ENCODE measurements around the gene PSMB7.

DNA sequence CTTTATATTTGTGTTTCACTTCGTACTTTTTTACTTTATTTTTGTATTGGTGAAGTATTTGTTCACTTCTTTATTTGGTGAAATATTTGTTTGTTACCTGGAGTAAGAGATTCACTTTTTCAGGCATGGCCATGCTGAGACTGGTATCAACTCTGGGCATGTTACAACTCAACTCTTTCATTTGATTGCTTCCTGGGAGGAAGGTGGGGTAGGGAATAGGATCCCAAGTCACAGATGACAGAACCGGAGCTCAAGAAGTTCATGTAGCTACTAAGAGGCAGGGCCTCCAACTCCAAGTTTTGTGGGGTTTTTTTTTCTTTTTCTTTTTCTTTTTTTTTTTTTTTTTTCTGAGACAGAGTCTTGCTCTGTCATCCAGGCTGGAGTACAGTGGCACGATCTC is 28.9 kb upstream of the PSMB7 start:
- TF ChIP-seq CTCF (tag by site-specific recombination; IDR thresholded peaks at IDR 0.05) (no peak), ZNF239 (tag by site-specific recombination; IDR thresholded peaks at IDR 0.05) (no peak), ATF2 (tag by site-specific recombination; IDR thresholded peaks at IDR 0.05; ENCODE audit: low read depth) (no peak), ZNF423 (tag by site-specific recombination; IDR thresholded peaks at IDR 0.05) (no peak)
- TF ChIP-seq, protein P1, sequence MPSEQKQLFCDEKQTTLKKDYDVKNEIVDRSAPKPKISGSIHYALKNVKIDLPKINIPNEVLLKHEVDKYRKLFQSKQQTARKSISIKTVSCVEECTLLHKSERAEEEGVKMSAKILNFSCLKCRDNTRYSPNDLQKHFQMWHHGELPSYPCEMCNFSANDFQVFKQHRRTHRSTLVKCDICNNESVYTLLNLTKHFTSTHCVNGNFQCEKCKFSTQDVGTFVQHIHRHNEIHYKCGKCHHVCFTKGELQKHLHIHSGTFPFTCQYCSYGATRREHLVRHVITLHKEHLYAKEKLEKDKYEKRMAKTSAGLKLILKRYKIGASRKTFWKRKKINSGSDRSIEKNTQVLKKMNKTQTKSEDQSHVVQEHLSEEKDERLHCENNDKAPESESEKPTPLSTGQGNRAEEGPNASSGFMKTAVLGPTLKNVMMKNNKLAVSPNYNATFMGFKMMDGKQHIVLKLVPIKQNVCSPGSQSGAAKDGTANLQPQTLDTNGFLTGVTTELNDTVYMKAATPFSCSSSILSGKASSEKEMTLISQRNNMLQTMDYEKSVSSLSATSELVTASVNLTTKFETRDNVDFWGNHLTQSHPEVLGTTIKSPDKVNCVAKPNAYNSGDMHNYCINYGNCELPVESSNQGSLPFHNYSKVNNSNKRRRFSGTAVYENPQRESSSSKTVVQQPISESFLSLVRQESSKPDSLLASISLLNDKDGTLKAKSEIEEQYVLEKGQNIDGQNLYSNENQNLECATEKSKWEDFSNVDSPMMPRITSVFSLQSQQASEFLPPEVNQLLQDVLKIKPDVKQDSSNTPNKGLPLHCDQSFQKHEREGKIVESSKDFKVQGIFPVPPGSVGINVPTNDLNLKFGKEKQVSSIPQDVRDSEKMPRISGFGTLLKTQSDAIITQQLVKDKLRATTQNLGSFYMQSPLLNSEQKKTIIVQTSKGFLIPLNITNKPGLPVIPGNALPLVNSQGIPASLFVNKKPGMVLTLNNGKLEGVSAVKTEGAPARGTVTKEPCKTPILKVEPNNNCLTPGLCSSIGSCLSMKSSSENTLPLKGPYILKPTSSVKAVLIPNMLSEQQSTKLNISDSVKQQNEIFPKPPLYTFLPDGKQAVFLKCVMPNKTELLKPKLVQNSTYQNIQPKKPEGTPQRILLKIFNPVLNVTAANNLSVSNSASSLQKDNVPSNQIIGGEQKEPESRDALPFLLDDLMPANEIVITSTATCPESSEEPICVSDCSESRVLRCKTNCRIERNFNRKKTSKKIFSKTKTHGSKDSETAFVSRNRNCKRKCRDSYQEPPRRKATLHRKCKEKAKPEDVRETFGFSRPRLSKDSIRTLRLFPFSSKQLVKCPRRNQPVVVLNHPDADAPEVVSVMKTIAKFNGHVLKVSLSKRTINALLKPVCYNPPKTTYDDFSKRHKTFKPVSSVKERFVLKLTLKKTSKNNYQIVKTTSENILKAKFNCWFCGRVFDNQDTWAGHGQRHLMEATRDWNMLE (tag by site-specific recombination; conservative IDR thresholded peaks at IDR 0.05; ENCODE audit: low read depth) = no peak

Data from HEK293 (cell line).